GM23338 (cell line): ENCODE data around the gene STIP1.
"Not testable (repeated sequence)": the region's sequence is repeated elsewhere in the genome, so short reads cannot be mapped to it uniquely, and the experiment has no call there.

ENCODE experiments used
- CREB1 ChIP-seq: fragments of 250-450 bp; sonication (Bioruptor Pico); IDR thresholded peaks from 2 replicates; pipeline ENCODE4 v1.5.0; 2020; ENCODE audit warnings: low read depth, mild to moderate bottlenecking, moderate library complexity
- CTCF ChIP-seq, 2 experiments: fragments of 200-600 bp in 1 of 2; sonication (generic) in 1 of 2; conservative IDR thresholded peaks; 2 replicates each; pipeline versions ENCODE4 v1.5.1 to v1.6.1; 2016 to 2017; ENCODE audit warnings: antibody characterized with exemption in 2 of 2, low read depth in 2 of 2, mild to moderate bottlenecking in 2 of 2, moderate library complexity in 1 of 2
- EZH2 ChIP-seq: fragments of 200-600 bp; sonication (generic); IDR thresholded peaks from one replicate; pipeline ENCODE4 v1.8.0; 2017; ENCODE audit warnings: antibody characterized with exemption, mild to moderate bottlenecking, low read depth; ENCODE audit not compliant: unreplicated experiment
- EZH2phosphoT487 ChIP-seq: fragments of 200-600 bp; sonication (generic); IDR thresholded peaks from one replicate; pipeline ENCODE4 v1.8.1; 2018; ENCODE audit warnings: antibody characterized with exemption; ENCODE audit not compliant: unreplicated experiment
- NANOG ChIP-seq: IDR thresholded peaks from 2 replicates; pipeline ENCODE4 v1.6.1; 2016; ENCODE audit warnings: antibody characterized with exemption, borderline replicate concordance
- REST ChIP-seq: IDR thresholded peaks from one replicate; pipeline ENCODE4 v1.6.1; 2018; ENCODE audit warnings: antibody characterized with exemption; ENCODE audit not compliant: unreplicated experiment

GRCh38 chr11:64246621-64246870 lies 60.6 kb downstream of the STIP1 start:
- TF ChIP-seq CTCF (conservative IDR thresholded peaks at IDR 0.05; ENCODE audit: low read depth in 2 of 2); EZH2phosphoT487; REST; NANOG; EZH2; CREB1 (CRISPR knock-in tag): not testable (repeated sequence)
